Measurements from ENCODE around the gene THOC6. TPM values are rescaled to one million over a fixed set of nuclear protein-coding genes. Genes with fewer than 3 reads are reported as not detected.
"Not testable (repeated sequence)": the region's sequence is repeated elsewhere in the genome, so short reads cannot be mapped to it uniquely, and the experiment has no call there.

Gene THOC6
- total RNA-seq, 1 experiment from 2014 or later: 25.5 TPM

- no peak for DNase-seq (ENCODE audit: low read depth)
Measured at GRCh38 chr16:3030222-3031212, 6.7 kb downstream of the THOC6 start.

- no peak for DNase-seq (ENCODE audit: low read depth)
Measured at GRCh38 chr16:3032624-3033023, 8.8 kb downstream of the THOC6 start.

GRCh38 chr16:3035289-3035971 is 11.6 kb downstream of the THOC6 start:
- DNase-seq (ENCODE audit: low read depth): no peak

GRCh38 chr16:3035972-3036725 is 12.3 kb downstream of the THOC6 start:
- DNase-seq (ENCODE audit: low read depth): no peak

- DNase-seq (ENCODE audit: low read depth): no peak
Measured at GRCh38 chr16:3036726-3037315, 13.0 kb downstream of the THOC6 start, which contains the start of gene BICDL2. Gene BICDL2 (minus strand): TSS chr16:3036944. CDS start chr16:3035496, 1,448 bp downstream.

GRCh38 chr16:3038256-3038655 is 14.4 kb downstream of the THOC6 start:
- DNase-seq (ENCODE audit: low read depth): no peak

GRCh38 chr16:3038896-3039295 is 15.1 kb downstream of the THOC6 start:
- DNase-seq (ENCODE audit: low read depth): no peak

- no peak for DNase-seq (ENCODE audit: low read depth)
Measured at GRCh38 chr16:3042376-3042775, 18.5 kb downstream of the THOC6 start.

- DNase-seq (ENCODE audit: low read depth): no peak
Measured at GRCh38 chr16:3044708-3045107, 20.9 kb downstream of the THOC6 start.

- DNase-seq (ENCODE audit: low read depth): no peak
Measured at GRCh38 chr16:3045758-3046640, 22.2 kb downstream of the THOC6 start, which contains the start of gene MMP25. Gene MMP25 (plus strand): TSS chr16:3046561. CDS start chr16:3046918, 357 bp downstream.

- no peak for DNase-seq (ENCODE audit: low read depth)
Measured at GRCh38 chr16:3046641-3047386, 23.0 kb downstream of the THOC6 start.

- DNase-seq (ENCODE audit: low read depth): no peak
Measured at GRCh38 chr16:3047387-3047720, 23.5 kb downstream of the THOC6 start.

GRCh38 chr16:3049921-3050481 is 26.2 kb downstream of the THOC6 start:
- no peak for DNase-seq (ENCODE audit: low read depth)

GRCh38 chr16:3050487-3050886 is 26.7 kb downstream of the THOC6 start:
- no peak for DNase-seq (ENCODE audit: low read depth)

- DNase-seq (ENCODE audit: low read depth): no peak
Measured at GRCh38 chr16:3051009-3051408, 27.2 kb downstream of the THOC6 start.

- DNase-seq (ENCODE audit: low read depth): no peak
Measured at GRCh38 chr16:3051494-3051893, 27.7 kb downstream of the THOC6 start.

- not testable (repeated sequence) for DNase-seq (ENCODE audit: low read depth)
Measured at GRCh38 chr16:3052571-3053329, 28.9 kb downstream of the THOC6 start.

GRCh38 chr16:3053330-3053710 is 29.5 kb downstream of the THOC6 start:
- DNase-seq (ENCODE audit: low read depth): not testable (repeated sequence)
